Left lung (tissue), 10 donors: ENCODE data around the gene SLC6A19. TPM values are rescaled to one million over a fixed set of nuclear protein-coding genes. Genes with fewer than 3 reads are reported as not detected.
A peak's percentile ranks its signal among the peaks of the same experiment; 100 is the strongest.

Experiments
- ATAC-seq: fragments of 200-7000 bp; cut with Tn5 transposase; one replicate; pipeline ENCODE4 v1.9.1; 2020; ENCODE audit warnings: moderate library complexity
- DNase-seq, 4 donors: peaks; one replicate each; pipeline ENCODE4 v3.0.0-alpha.2; 2013 to 2020
- H3K27ac ChIP-seq, 2 donors: fragments of 200-600 bp; sonication (generic) in 1 of 2; one replicate each; pipeline versions ENCODE4 v1.5.0 to v1.8.0; 2020 to 2021
- H3K27me3 ChIP-seq, 2 donors: fragments of 200-600 bp; sonication (generic) in 1 of 2; one replicate each; pipeline versions ENCODE4 v1.5.0 to v1.8.0; 2020 to 2021
- H3K36me3 ChIP-seq, 2 donors: fragments of 200-600 bp; sonication (generic) in 1 of 2; one replicate each; pipeline versions ENCODE4 v1.5.0 to v1.8.0; 2020 to 2021
- H3K4me1 ChIP-seq, 2 donors: fragments of 200-600 bp; one replicate each; pipeline ENCODE4 v1.8.0; 2021
- H3K4me3 ChIP-seq, 2 donors: fragments of 200-600 bp; sonication (generic) in 1 of 2; one replicate each; pipeline versions ENCODE4 v1.5.0 to v1.8.0; 2020 to 2021; ENCODE audit warnings: mild to moderate bottlenecking in 1 of 2
- H3K9me3 ChIP-seq, 2 donors: fragments of 200-600 bp; sonication (generic) in 1 of 2; one replicate each; pipeline versions ENCODE4 v1.5.0 to v1.8.0; 2020 to 2021
- CTCF ChIP-seq, 2 donors: fragments of 200-600 bp; sonication (generic) in 1 of 2; IDR thresholded peaks; one replicate each; pipeline versions ENCODE4 v1.5.0 to v1.8.0; 2021; ENCODE audit warnings: antibody characterized with exemption in 2 of 2
- intact Hi-C, 2 donors: fragments of 100-400 bp; cut with DNase I; formaldehyde crosslinking; loops; one replicate each; pipeline versions ENCODE4 v1.11.2 to v1.14.2; 2022
- polyA plus RNA-seq, 6 donors: library from polyadenylated mRNA; unstranded; fragments of 120-200 nt; gene quantifications; one replicate each; pipeline ENCODE4 v1.2.1, GENCODE V29; 2013; ENCODE audit not compliant: insufficient read length in 6 of 6
- total RNA-seq, 2 donors: library from RNA; stranded (reverse); fragmentation: NEBNext Ultra II Directional; extraction: Animal tissue kit (Norgen Biotek cat#: 25700); gene quantifications; one replicate each; pipeline ENCODE4 v1.2.1, GENCODE V29; 2021
- donor health status: DM: no; HTN: yes; CAD: no.
- donor health status: DM: no; HTN: no; CAD: no.

Gene SLC6A19
- total and polyA plus RNA-seq, 8 donors = 0.04 to 0.54 (median 0.19) TPM; not detected in 2

GRCh38 chr5:1257841-1258240 lies 56.4 kb downstream of the SLC6A19 start:
- intact Hi-C loops = no loop called here
- no peak for ATAC-seq
- H3K27ac ChIP-seq = no peak overlapping the region
- no peak overlapping the region for H3K4me3 ChIP-seq
- no peaks in the 10 kb centered on the region for H3K4me1 ChIP-seq
- no peaks in the 10 kb centered on the region for H3K36me3 ChIP-seq
- TF ChIP-seq CTCF (IDR thresholded peaks at IDR 0.05) = no peak
- peak in 1 of 4 donors; percentile 55 for DNase-seq
- no peaks in the 10 kb centered on the region for H3K27me3 ChIP-seq
- H3K9me3 ChIP-seq = peaks cover 0 to 21% of the 10 kb centered on the region in 2 donors

- Histone ChIP-seq H3K27ac (no peak overlapping the region), H3K4me3 (no peak overlapping the region), H3K4me1 (no peaks in the 10 kb centered on the region), H3K36me3 (no peaks in the 10 kb centered on the region), H3K27me3 (no peaks in the 10 kb centered on the region), H3K9me3 (peaks cover 0 to 38% of the 10 kb centered on the region in 2 donors)
- no peak for TF ChIP-seq CTCF (IDR thresholded peaks at IDR 0.05)
- ATAC-seq = no peak
- intact Hi-C loops = no loop called here
- DNase-seq = peak in 1 of 4 donors; percentile 61
Observed at GRCh38 chr5:1259806-1260480, 58.5 kb downstream of the SLC6A19 start.

- Histone ChIP-seq H3K4me1 (no peaks in the 10 kb centered on the region), H3K27ac (no peak overlapping the region), H3K9me3 (peaks cover 0 to 38% of the 10 kb centered on the region in 2 donors), H3K36me3 (no peaks in the 10 kb centered on the region), H3K4me3 (no peak overlapping the region), H3K27me3 (no peaks in the 10 kb centered on the region)
- intact Hi-C loops = no loop called here
- TF ChIP-seq CTCF (IDR thresholded peaks at IDR 0.05) = no peak
- ATAC-seq (no peak), DNase-seq (no peak)
Observed at GRCh38 chr5:1261643-1262042, 60.2 kb downstream of the SLC6A19 start.

GRCh38 chr5:1262381-1262780 lies 61.0 kb downstream of the SLC6A19 start:
- Histone ChIP-seq H3K4me3 (no peak overlapping the region), H3K27ac (no peak overlapping the region), H3K4me1 (no peaks in the 10 kb centered on the region), H3K36me3 (no peaks in the 10 kb centered on the region), H3K27me3 (no peaks in the 10 kb centered on the region), H3K9me3 (peaks cover 0 to 38% of the 10 kb centered on the region in 2 donors)
- TF ChIP-seq CTCF (IDR thresholded peaks at IDR 0.05) = no peak
- DNase-seq (no peak), ATAC-seq (no peak)
- intact Hi-C loops = no loop called here

- no peak overlapping the region for H3K27ac ChIP-seq
- no peak overlapping the region for H3K4me3 ChIP-seq
- peak in 1 of 4 donors; percentile 76 for DNase-seq
- no peaks in the 10 kb centered on the region for H3K36me3 ChIP-seq
- peaks cover 0 to 38% of the 10 kb centered on the region in 2 donors for H3K9me3 ChIP-seq
- no peak for ATAC-seq
- TF ChIP-seq CTCF (IDR thresholded peaks at IDR 0.05) = no peak
- H3K27me3 ChIP-seq = no peaks in the 10 kb centered on the region
- no peaks in the 10 kb centered on the region for H3K4me1 ChIP-seq
- intact Hi-C loops = no loop called here
Observed at GRCh38 chr5:1264211-1264610, 62.8 kb downstream of the SLC6A19 start.
